ENCODE measurements around the gene JPH2. TPM values are rescaled to one million over a fixed set of nuclear protein-coding genes. Genes with fewer than 3 reads are reported as not detected.

Gene JPH2
- total RNA-seq, 1 donor from 2014 or later, result 18.5 TPM

GRCh38 chr20:44154521-44155001 is 32.4 kb downstream of the JPH2 start:
- H3K4me3 Mint-ChIP-seq (ENCODE audit: unreplicated experiment), result no peak overlapping the region
- Histone ChIP-seq H3K4me2 (ENCODE audit: low read length) (no peak overlapping the region), H3K27me3 (ENCODE audit: insufficient read depth, low read length) (peaks cover 2% of the 10 kb centered on the region), H3K4me3 (ENCODE audit: insufficient read depth, low read depth, low read length) (no peak overlapping the region), H3K27ac (ENCODE audit: low read depth, low read length) (no peak overlapping the region), H3K4me1 (ENCODE audit: insufficient read depth, low read length) (peaks cover 8% of the 10 kb centered on the region), H2AFZ (ENCODE audit: low read depth, low read length) (no peak overlapping the region), H3K9me3 (ENCODE audit: insufficient read depth, low read depth, low read length) (no peaks in the 10 kb centered on the region), H3K79me2 (ENCODE audit: insufficient read depth, low read length) (no peaks in the 10 kb centered on the region), H4K20me1 (ENCODE audit: insufficient read depth, low read length) (no peaks in the 10 kb centered on the region), H3K36me3 (ENCODE audit: insufficient read depth, low read length) (no peaks in the 10 kb centered on the region), H3K9ac (ENCODE audit: low read length) (no peak overlapping the region)
- no peaks in the 10 kb centered on the region for H3K27me3 Mint-ChIP-seq (ENCODE audit: low read depth, unreplicated experiment)
- H3K36me3 Mint-ChIP-seq (ENCODE audit: low read depth, unreplicated experiment), result peaks cover 32% of the 10 kb centered on the region
- no peak for FAIRE-seq
- TF ChIP-seq, protein P1, sequence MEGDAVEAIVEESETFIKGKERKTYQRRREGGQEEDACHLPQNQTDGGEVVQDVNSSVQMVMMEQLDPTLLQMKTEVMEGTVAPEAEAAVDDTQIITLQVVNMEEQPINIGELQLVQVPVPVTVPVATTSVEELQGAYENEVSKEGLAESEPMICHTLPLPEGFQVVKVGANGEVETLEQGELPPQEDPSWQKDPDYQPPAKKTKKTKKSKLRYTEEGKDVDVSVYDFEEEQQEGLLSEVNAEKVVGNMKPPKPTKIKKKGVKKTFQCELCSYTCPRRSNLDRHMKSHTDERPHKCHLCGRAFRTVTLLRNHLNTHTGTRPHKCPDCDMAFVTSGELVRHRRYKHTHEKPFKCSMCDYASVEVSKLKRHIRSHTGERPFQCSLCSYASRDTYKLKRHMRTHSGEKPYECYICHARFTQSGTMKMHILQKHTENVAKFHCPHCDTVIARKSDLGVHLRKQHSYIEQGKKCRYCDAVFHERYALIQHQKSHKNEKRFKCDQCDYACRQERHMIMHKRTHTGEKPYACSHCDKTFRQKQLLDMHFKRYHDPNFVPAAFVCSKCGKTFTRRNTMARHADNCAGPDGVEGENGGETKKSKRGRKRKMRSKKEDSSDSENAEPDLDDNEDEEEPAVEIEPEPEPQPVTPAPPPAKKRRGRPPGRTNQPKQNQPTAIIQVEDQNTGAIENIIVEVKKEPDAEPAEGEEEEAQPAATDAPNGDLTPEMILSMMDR (IDR thresholded peaks at IDR 0.05; ENCODE audit: insufficient read depth, low read depth, low read length), result no peak
- no peak for TF ChIP-seq EZH2 (IDR thresholded peaks at IDR 0.05; ENCODE audit: insufficient read depth, low read length)
- peaks cover 4% of the 10 kb centered on the region for H3K9me3 Mint-ChIP-seq (ENCODE audit: unreplicated experiment)
- peak; percentile 53 for DNase-seq (ENCODE audit: low read depth)
- H3K4me1 Mint-ChIP-seq (ENCODE audit: low read depth, unreplicated experiment), result peaks cover 20% of the 10 kb centered on the region
- peak overlapping the region; percentile 48 for H3K27ac Mint-ChIP-seq (ENCODE audit: unreplicated experiment)

- peaks cover 2% of the 10 kb centered on the region for H3K27me3 ChIP-seq (ENCODE audit: insufficient read depth, low read length)
- Mint-ChIP-seq H3K27ac (ENCODE audit: unreplicated experiment) (peak overlapping the region; percentile 16), H3K9me3 (ENCODE audit: unreplicated experiment) (no peaks in the 10 kb centered on the region), H3K4me1 (ENCODE audit: low read depth, unreplicated experiment) (peaks cover 20% of the 10 kb centered on the region), H3K4me3 (ENCODE audit: unreplicated experiment) (no peak overlapping the region), H3K27me3 (ENCODE audit: low read depth, unreplicated experiment) (no peaks in the 10 kb centered on the region), H3K36me3 (ENCODE audit: low read depth, unreplicated experiment) (peaks cover 29% of the 10 kb centered on the region)
- H2AFZ ChIP-seq (ENCODE audit: low read depth, low read length), result no peak overlapping the region
- TF ChIP-seq, protein P1 (IDR thresholded peaks at IDR 0.05; ENCODE audit: insufficient read depth, low read depth, low read length), result no peak
- TF ChIP-seq EZH2 (IDR thresholded peaks at IDR 0.05; ENCODE audit: insufficient read depth, low read length), result no peak
- no peaks in the 10 kb centered on the region for H3K9me3 ChIP-seq (ENCODE audit: insufficient read depth, low read depth, low read length)
- no peak overlapping the region for H3K4me3 ChIP-seq (ENCODE audit: insufficient read depth, low read depth, low read length)
- H3K4me1 ChIP-seq (ENCODE audit: insufficient read depth, low read length), result peaks cover 8% of the 10 kb centered on the region
- FAIRE-seq (no peak), DNase-seq (ENCODE audit: low read depth) (peak; percentile 73)
- no peak overlapping the region for H3K9ac ChIP-seq (ENCODE audit: low read length)
- no peaks in the 10 kb centered on the region for H3K36me3 ChIP-seq (ENCODE audit: insufficient read depth, low read length)
- H3K79me2 ChIP-seq (ENCODE audit: insufficient read depth, low read length), result no peaks in the 10 kb centered on the region
- no peaks in the 10 kb centered on the region for H4K20me1 ChIP-seq (ENCODE audit: insufficient read depth, low read length)
- no peak overlapping the region for H3K27ac ChIP-seq (ENCODE audit: low read depth, low read length)
- H3K4me2 ChIP-seq (ENCODE audit: low read length), result no peak overlapping the region
Observed at GRCh38 chr20:44153636-44154043, 33.3 kb downstream of the JPH2 start.

GRCh38 chr20:44151621-44152416 is 35.2 kb downstream of the JPH2 start:
- Histone ChIP-seq H2AFZ (ENCODE audit: low read depth, low read length) (no peak overlapping the region), H3K9me3 (ENCODE audit: insufficient read depth, low read depth, low read length) (no peaks in the 10 kb centered on the region), H3K27me3 (ENCODE audit: insufficient read depth, low read length) (peaks cover 2% of the 10 kb centered on the region), H3K4me1 (ENCODE audit: insufficient read depth, low read length) (peaks cover 8% of the 10 kb centered on the region), H4K20me1 (ENCODE audit: insufficient read depth, low read length) (no peaks in the 10 kb centered on the region), H3K9ac (ENCODE audit: low read length) (no peak overlapping the region), H3K4me2 (ENCODE audit: low read length) (no peak overlapping the region), H3K27ac (ENCODE audit: low read depth, low read length) (no peak overlapping the region), H3K36me3 (ENCODE audit: insufficient read depth, low read length) (no peaks in the 10 kb centered on the region), H3K4me3 (ENCODE audit: insufficient read depth, low read depth, low read length) (no peak overlapping the region), H3K79me2 (ENCODE audit: insufficient read depth, low read length) (no peaks in the 10 kb centered on the region)
- Mint-ChIP-seq H3K27ac (ENCODE audit: unreplicated experiment) (peak overlapping the region; percentile 41), H3K9me3 (ENCODE audit: unreplicated experiment) (no peaks in the 10 kb centered on the region), H3K4me1 (ENCODE audit: low read depth, unreplicated experiment) (peaks cover 20% of the 10 kb centered on the region), H3K4me3 (ENCODE audit: unreplicated experiment) (no peak overlapping the region), H3K36me3 (ENCODE audit: low read depth, unreplicated experiment) (peaks cover 30% of the 10 kb centered on the region), H3K27me3 (ENCODE audit: low read depth, unreplicated experiment) (no peaks in the 10 kb centered on the region)
- no peak for FAIRE-seq
- DNase-seq (ENCODE audit: low read depth), result peak; percentile 64
- TF ChIP-seq, protein P1 (IDR thresholded peaks at IDR 0.05; ENCODE audit: insufficient read depth, low read depth, low read length), result no peak
